KMS-11 (cell line): Measurements from ENCODE around the gene PRKCI.

Source experiments
- H2AFZ ChIP-seq: fragments of 200-600 bp; sonication (generic); 2 replicates; pipeline ENCODE4 v1.6.1; 2016; ENCODE audit warnings: antibody characterized with exemption, mixed run types, low read depth
- H3K27ac ChIP-seq: fragments of 200-600 bp; sonication (generic); 2 replicates; pipeline ENCODE4 v1.6.1; 2016; ENCODE audit warnings: mild to moderate bottlenecking, mixed run types
- H3K27me3 ChIP-seq: fragments of 200-600 bp; sonication (generic); 2 replicates; pipeline ENCODE4 v1.6.1; 2017; ENCODE audit warnings: mild to moderate bottlenecking, low read depth, mixed run types, moderate library complexity; ENCODE audit not compliant: insufficient read depth
- H3K36me3 ChIP-seq: fragments of 200-600 bp; sonication (generic); 2 replicates; pipeline ENCODE4 v1.6.1; 2017; ENCODE audit warnings: mild to moderate bottlenecking, mixed run types; ENCODE audit not compliant: insufficient read depth
- H3K4me1 ChIP-seq: fragments of 200-600 bp; sonication (generic); 2 replicates; pipeline ENCODE4 v1.6.1; 2016; ENCODE audit warnings: mild to moderate bottlenecking, low read depth, mixed run types; ENCODE audit not compliant: poor library complexity, severe bottlenecking
- H3K4me2 ChIP-seq: fragments of 200-600 bp; sonication (generic); 2 replicates; pipeline ENCODE4 v1.7.0; 2016; ENCODE audit warnings: mild to moderate bottlenecking, mixed run types
- H3K4me3 ChIP-seq: fragments of 200-600 bp; sonication (generic); IDR thresholded peaks from 2 replicates; pipeline ENCODE4 v1.6.1; 2017; ENCODE audit warnings: low read depth, low read length, mixed read lengths; ENCODE audit not compliant: insufficient read depth
- H3K79me2 ChIP-seq: fragments of 200-600 bp; sonication (generic); 2 replicates; pipeline ENCODE4 v1.6.1; 2016; ENCODE audit warnings: low read depth, mixed run types; ENCODE audit not compliant: insufficient read depth
- H3K9ac ChIP-seq: fragments of 200-600 bp; sonication (generic); 2 replicates; pipeline ENCODE4 v1.6.1; 2016; ENCODE audit warnings: mild to moderate bottlenecking, mixed run types
- H4K20me1 ChIP-seq: fragments of 200-600 bp; sonication (generic); 2 replicates; pipeline ENCODE4 v1.6.1; 2016; ENCODE audit warnings: mild to moderate bottlenecking, mixed run types; ENCODE audit not compliant: insufficient read depth
- CTCF ChIP-seq: fragments of 200-600 bp; sonication (generic); conservative IDR thresholded peaks from 2 replicates; pipeline ENCODE4 v1.6.1; 2017; ENCODE audit warnings: low read depth, mild to moderate bottlenecking, antibody characterized with exemption, low read length, moderate library complexity, mixed read lengths

Gene PRKCI

GRCh38 chr3:170200987-170201386, 21.2 kb upstream of the PRKCI start:
- H3K36me3 ChIP-seq: no peaks in the 10 kb centered on the region
- H2AFZ ChIP-seq: no peak overlapping the region
- H3K27me3 ChIP-seq: no peaks in the 10 kb centered on the region
- no peak overlapping the region for H3K4me3 ChIP-seq
- no peak for TF ChIP-seq CTCF
- no peak overlapping the region for H3K9ac ChIP-seq
- H3K27ac ChIP-seq: no peak overlapping the region
- no peaks in the 10 kb centered on the region for H4K20me1 ChIP-seq
- no peak overlapping the region for H3K4me2 ChIP-seq
- H3K79me2 ChIP-seq: no peaks in the 10 kb centered on the region
- H3K4me1 ChIP-seq: no peaks in the 10 kb centered on the region

GRCh38 chr3:170201527-170201926, 20.7 kb upstream of the PRKCI start:
- TF ChIP-seq CTCF: no peak
- Histone ChIP-seq H3K4me2 (no peak overlapping the region), H2AFZ (no peak overlapping the region), H3K27ac (no peak overlapping the region), H3K4me3 (no peak overlapping the region), H4K20me1 (no peaks in the 10 kb centered on the region), H3K27me3 (no peaks in the 10 kb centered on the region), H3K9ac (no peak overlapping the region), H3K79me2 (no peaks in the 10 kb centered on the region), H3K36me3 (no peaks in the 10 kb centered on the region), H3K4me1 (no peaks in the 10 kb centered on the region)

GRCh38 chr3:170203457-170203856, 18.8 kb upstream of the PRKCI start:
- TF ChIP-seq CTCF: no peak
- Histone ChIP-seq H3K4me1 (no peaks in the 10 kb centered on the region), H3K36me3 (no peaks in the 10 kb centered on the region), H3K79me2 (no peaks in the 10 kb centered on the region), H3K27ac (no peak overlapping the region), H3K27me3 (no peaks in the 10 kb centered on the region), H3K9ac (no peak overlapping the region), H2AFZ (no peak overlapping the region), H4K20me1 (no peaks in the 10 kb centered on the region), H3K4me3 (no peak overlapping the region), H3K4me2 (no peak overlapping the region)

- H3K36me3 ChIP-seq: no peaks in the 10 kb centered on the region
- no peak overlapping the region for H2AFZ ChIP-seq
- TF ChIP-seq CTCF: no peak
- no peaks in the 10 kb centered on the region for H3K27me3 ChIP-seq
- no peak overlapping the region for H3K4me2 ChIP-seq
- no peaks in the 10 kb centered on the region for H3K4me1 ChIP-seq
- H3K9ac ChIP-seq: no peak overlapping the region
- no peaks in the 10 kb centered on the region for H3K79me2 ChIP-seq
- no peak overlapping the region for H3K27ac ChIP-seq
- H4K20me1 ChIP-seq: no peaks in the 10 kb centered on the region
- H3K4me3 ChIP-seq: no peak overlapping the region
Observed at GRCh38 chr3:170204023-170204472, 18.2 kb upstream of the PRKCI start.
